Measurements from ENCODE around the gene CD79B. TPM values are rescaled to one million over a fixed set of nuclear protein-coding genes. Genes with fewer than 3 reads are reported as not detected.

The CD79B gene
- total and polyA plus RNA-seq, 9 of the 15 experiments (the other 6 are each of a cell fraction or from before 2014, with no cell fraction given) = 0.15 to 0.62 (median 0.44) TPM; not detected in 2

DNA sequence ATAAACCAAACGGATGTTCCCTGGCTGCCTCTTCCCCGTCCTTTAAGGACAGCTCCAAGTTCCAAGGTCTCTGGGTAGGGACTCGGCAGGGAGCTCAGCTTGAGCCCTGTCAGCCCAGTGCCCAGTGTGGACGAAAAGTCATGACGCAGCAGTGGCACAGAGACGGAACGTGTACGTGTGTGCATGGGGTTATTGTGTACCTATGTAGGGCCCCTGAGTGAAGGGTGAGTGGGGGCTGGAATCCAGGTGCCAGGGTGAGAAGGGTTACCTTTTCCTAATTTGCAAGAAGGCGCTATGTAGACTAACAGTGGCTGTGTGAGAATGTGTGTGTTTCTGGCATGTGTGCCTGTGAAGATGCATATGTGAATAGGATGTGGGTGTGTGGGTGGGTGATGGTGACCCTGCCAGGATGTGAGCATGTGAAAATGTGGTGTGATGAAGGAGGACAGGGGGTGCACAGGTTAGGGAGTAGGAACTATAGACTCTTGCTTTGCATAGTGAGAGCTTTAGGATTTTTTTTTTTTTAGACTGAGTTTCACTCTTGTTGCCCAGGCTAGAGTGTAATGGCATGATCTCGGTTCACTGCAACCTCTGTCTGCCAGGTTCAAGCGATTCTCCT, 34.6 kb upstream of the CD79B start:
- TF ChIP-seq ZNF316 (IDR thresholded peaks at IDR 0.05) (no peak), IFI16 (CRISPR knock-in tag; IDR thresholded peaks at IDR 0.05) (no peak), KLF10 (CRISPR knock-in tag; IDR thresholded peaks at IDR 0.05) (no peak)
- H3K27me3 ChIP-seq (ENCODE audit: control insufficient read depth in 2 of 2, insufficient read depth in 2 of 2, low read length in 2 of 2) = peaks cover 2 to 17% of the 10 kb centered on the region in 2 experiments; a peak in 3 of 5 replicates
- H3K27ac ChIP-seq (ENCODE audit: extremely low read depth, low read depth, low read length) = no peak overlapping the region
- intact Hi-C loops (cut with micrococcal nuclease) (no loop called here), in situ Hi-C loops (cut with MboI) (no loop called here)
- H3K9ac ChIP-seq (ENCODE audit: insufficient read depth in 1 of 2, low read depth in 2 of 2, low read length in 2 of 2) = no peak overlapping the region
- POLR2A ChIA-PET = interaction anchor here (1.7 kb wide), 1 partner anchor 10 kb away, joined by 6 read pairs; no protein-coding TSS in a partner anchor
- H3K9me1 ChIP-seq (ENCODE audit: control insufficient read depth, insufficient read depth, low read length) = peaks cover 2% of the 10 kb centered on the region
- no peaks in the 10 kb centered on the region for H4K20me1 ChIP-seq (replicated peaks; ENCODE audit: control insufficient read depth, insufficient read depth, low read length)
- H3K9me3 ChIP-seq (replicated peaks; ENCODE audit: control insufficient read depth, insufficient read depth, low read depth, low read length) = no peaks in the 10 kb centered on the region
- H3K4me1 ChIP-seq (replicated peaks in 1 of 2; ENCODE audit: control insufficient read depth in 2 of 2, insufficient read depth in 2 of 2, low read length in 2 of 2) = peaks cover 8 to 19% of the 10 kb centered on the region in 2 experiments; a peak in 4 of 5 replicates
- DNase-seq (ENCODE audit: extremely low read depth in 1 of 4, low spot score in 3 of 4) (no peak), ATAC-seq (no peak), FAIRE-seq (no peak)
- CTCF ChIA-PET (ENCODE audit: low intra/inter-chr PET ratio) = no interaction called here
- 38% methylated on average over 11 of the region's 11 CpGs for WGBS (ENCODE audit: insufficient coverage, low coverage, missing lambda C conversion rate)
- no peak overlapping the region for H2AFZ ChIP-seq (ENCODE audit: low read depth, low read length)
- H3K79me2 ChIP-seq (ENCODE audit: control insufficient read depth, insufficient read depth, low read length) = no peaks in the 10 kb centered on the region
- H3K36me3 ChIP-seq (ENCODE audit: control insufficient read depth, insufficient read depth, low read length) = no peaks in the 10 kb centered on the region
- H3K4me2 ChIP-seq (ENCODE audit: insufficient read depth, low read length) = no peak overlapping the region
- H3K4me3 ChIP-seq = no peak overlapping the region
- BruUV-seq (replicated peaks) = no TSS peak

DNA sequence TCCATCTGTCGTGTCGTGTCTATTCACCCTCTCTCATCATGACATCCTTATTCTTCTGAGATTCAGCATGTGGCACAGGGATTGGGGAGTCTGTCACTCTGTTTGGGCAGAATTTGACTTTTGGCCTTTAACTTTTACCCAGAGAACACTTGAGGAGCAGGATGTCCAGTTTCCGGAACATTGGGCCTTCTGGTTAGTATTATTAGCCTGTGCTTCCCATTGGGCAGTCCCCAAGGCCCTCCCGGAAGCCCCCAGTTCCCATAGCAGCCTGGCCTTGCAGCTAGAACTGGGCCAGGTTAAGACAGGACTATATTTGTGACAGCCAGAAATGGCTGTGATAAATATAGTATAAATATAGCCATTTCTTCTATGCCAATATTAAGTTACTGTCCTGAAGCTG, 31.0 kb upstream of the CD79B start:
- Histone ChIP-seq H3K4me3 (no peak overlapping the region), H3K79me2 (ENCODE audit: control insufficient read depth, insufficient read depth, low read length) (no peaks in the 10 kb centered on the region), H3K9me1 (ENCODE audit: control insufficient read depth, insufficient read depth, low read length) (peaks cover 2% of the 10 kb centered on the region), H3K9ac (ENCODE audit: insufficient read depth in 1 of 2, low read depth in 2 of 2, low read length in 2 of 2) (no peak overlapping the region), H4K20me1 (replicated peaks; ENCODE audit: control insufficient read depth, insufficient read depth, low read length) (no peaks in the 10 kb centered on the region), H3K4me2 (ENCODE audit: insufficient read depth, low read length) (no peak overlapping the region), H3K27ac (ENCODE audit: extremely low read depth, low read depth, low read length) (no peak overlapping the region), H3K36me3 (ENCODE audit: control insufficient read depth, insufficient read depth, low read length) (no peaks in the 10 kb centered on the region), H3K4me1 (replicated peaks in 1 of 2; ENCODE audit: control insufficient read depth in 2 of 2, insufficient read depth in 2 of 2, low read length in 2 of 2) (peaks cover 16 to 33% of the 10 kb centered on the region in 2 experiments), H3K9me3 (replicated peaks; ENCODE audit: control insufficient read depth, insufficient read depth, low read depth, low read length) (no peaks in the 10 kb centered on the region), H3K27me3 (ENCODE audit: control insufficient read depth in 2 of 2, insufficient read depth in 2 of 2, low read length in 2 of 2) (peaks cover 0 to 15% of the 10 kb centered on the region in 2 experiments; a peak in 3 of 5 replicates), H2AFZ (ENCODE audit: low read depth, low read length) (no peak overlapping the region)
- CTCF ChIA-PET (ENCODE audit: low intra/inter-chr PET ratio) = no interaction called here
- BruUV-seq (replicated peaks) = no TSS peak
- ATAC-seq = no peak
- intact Hi-C loops (cut with micrococcal nuclease) (no loop called here), in situ Hi-C loops (cut with MboI) (no loop called here)
- FAIRE-seq = no peak
- POLR2A ChIA-PET = interaction anchor here (1.6 to 1.9 kb wide), 2 partner anchors 11 to 13 kb away, joined by 5 to 7 read pairs; no protein-coding TSS in a partner anchor
- DNase-seq (ENCODE audit: extremely low read depth in 1 of 4, low spot score in 3 of 4) = no peak
- 63% methylated on average over 4 of the region's 4 CpGs for WGBS (ENCODE audit: insufficient coverage, low coverage, missing lambda C conversion rate)
- no peak for TF ChIP-seq TAF7 (tag; IDR thresholded peaks at IDR 0.05)
- TF ChIP-seq, protein P1, sequence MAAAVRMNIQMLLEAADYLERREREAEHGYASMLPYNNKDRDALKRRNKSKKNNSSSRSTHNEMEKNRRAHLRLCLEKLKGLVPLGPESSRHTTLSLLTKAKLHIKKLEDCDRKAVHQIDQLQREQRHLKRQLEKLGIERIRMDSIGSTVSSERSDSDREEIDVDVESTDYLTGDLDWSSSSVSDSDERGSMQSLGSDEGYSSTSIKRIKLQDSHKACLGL (CRISPR knock-in tag; IDR thresholded peaks at IDR 0.05; ENCODE audit: borderline replicate concordance, poor library complexity, severe bottlenecking) = no peak
- no peak for TF ChIP-seq ZC3H4 (CRISPR knock-in tag; IDR thresholded peaks at IDR 0.05; ENCODE audit: borderline replicate concordance)
- TF ChIP-seq ZNF699 (CRISPR knock-in tag; IDR thresholded peaks at IDR 0.05; ENCODE audit: insufficient replicate concordance) = no peak
- TF ChIP-seq MEF2D (tag; conservative IDR thresholded peaks at IDR 0.05; ENCODE audit: low read depth) = no peak
- no peak for TF ChIP-seq SAP30 (IDR thresholded peaks at IDR 0.05; ENCODE audit: borderline replicate concordance, insufficient read depth, low read depth, low read length, poor library complexity, severe bottlenecking)
- no peak for TF ChIP-seq ELF1 (tag; IDR thresholded peaks at IDR 0.05)
- no peak for TF ChIP-seq CCNT2 (IDR thresholded peaks at IDR 0.05; ENCODE audit: borderline replicate concordance, extremely low read depth, insufficient read length, low read depth, low read length)
- no peak for TF ChIP-seq ZNF282 (CRISPR knock-in tag; IDR thresholded peaks at IDR 0.05)
- no peak for TF ChIP-seq HSF4 (CRISPR knock-in tag; IDR thresholded peaks at IDR 0.05; ENCODE audit: borderline replicate concordance)
- TF ChIP-seq BRD9 (IDR thresholded peaks at IDR 0.05; ENCODE audit: low read depth, partially characterized antibody) = no peak
- no peak for TF ChIP-seq BMI1 (IDR thresholded peaks at IDR 0.05; ENCODE audit: low read length)
- TF ChIP-seq NFE2L1 (tag; IDR thresholded peaks at IDR 0.05; ENCODE audit: borderline replicate concordance, low read depth) = no peak
